Loucy (cell line): Measurements from ENCODE around the gene C1orf53.

Experiments used
- H2AFZ ChIP-seq: fragments of 200-600 bp; sonication (generic); 2 replicates; pipeline ENCODE4 v1.6.0; 2016; ENCODE audit warnings: antibody characterized with exemption, mild to moderate bottlenecking, low read length, moderate library complexity
- H3F3A ChIP-seq: fragments of 200-600 bp; 2 replicates; pipeline ENCODE4 v1.6.0; 2016; ENCODE audit warnings: antibody characterized with exemption, low read depth, mild to moderate bottlenecking
- H3K27me3 ChIP-seq: fragments of 200-600 bp; sonication (generic); 2 replicates; pipeline ENCODE4 v1.6.1; 2014; ENCODE audit warnings: low read length, mild to moderate bottlenecking; ENCODE audit not compliant: insufficient read depth, poor library complexity, severe bottlenecking
- H3K36me3 ChIP-seq: fragments of 200-600 bp; sonication (generic); 2 replicates; pipeline ENCODE4 v1.6.1; 2016; ENCODE audit warnings: low read length; ENCODE audit not compliant: insufficient read depth
- H3K4me1 ChIP-seq: fragments of 200-600 bp; sonication (generic); 2 replicates; pipeline ENCODE4 v1.5.1; 2014; ENCODE audit warnings: low read length, mild to moderate bottlenecking; ENCODE audit not compliant: insufficient read depth, poor library complexity, severe bottlenecking
- H3K4me2 ChIP-seq: fragments of 200-600 bp; sonication (generic); 2 replicates; pipeline ENCODE4 v1.6.0; 2014; ENCODE audit warnings: antibody characterized with exemption, low read length, low read depth, mild to moderate bottlenecking; ENCODE audit not compliant: poor library complexity, severe bottlenecking
- H3K4me3 ChIP-seq: fragments of 200-600 bp; sonication (generic); 2 replicates; pipeline ENCODE4 v1.5.1; 2014; ENCODE audit warnings: low read length, mild to moderate bottlenecking, mixed read lengths; ENCODE audit not compliant: poor library complexity, severe bottlenecking
- H3K79me2 ChIP-seq: fragments of 200-600 bp; sonication (generic); 2 replicates; pipeline ENCODE4 v1.6.1; 2014; ENCODE audit warnings: low read length; ENCODE audit not compliant: insufficient read depth
- H3K9ac ChIP-seq: fragments of 200-600 bp; sonication (generic); 2 replicates; pipeline ENCODE4 v1.6.0; 2014; ENCODE audit warnings: mild to moderate bottlenecking, low read depth, low read length, moderate library complexity; ENCODE audit not compliant: poor library complexity, severe bottlenecking
- H3K9me2 ChIP-seq: fragments of 200-600 bp; sonication (generic); replicated peaks from 2 replicates; pipeline ENCODE4 v1.6.1; 2016; ENCODE audit warnings: low read depth, low read length, mixed read lengths
- H3K9me3 ChIP-seq: fragments of 200-600 bp; sonication (generic); 2 replicates; pipeline ENCODE4 v1.6.1; 2014; ENCODE audit warnings: mild to moderate bottlenecking, antibody characterized with exemption, low read length, low read depth; ENCODE audit not compliant: insufficient read depth
- H4K20me1 ChIP-seq: fragments of 200-600 bp; sonication (generic); 2 replicates; pipeline ENCODE4 v1.6.0; 2014; ENCODE audit warnings: antibody characterized with exemption, low read length, mild to moderate bottlenecking; ENCODE audit not compliant: insufficient read depth, poor library complexity, severe bottlenecking
- EZH2phosphoT487 ChIP-seq: fragments of 200-600 bp; IDR thresholded peaks from 2 replicates; pipeline ENCODE4 v1.6.1; 2018; ENCODE audit warnings: antibody characterized with exemption, mild to moderate bottlenecking, moderate library complexity, borderline replicate concordance
- TF ChIP-seq, protein P1 (sequence below): fragments of 200-600 bp; sonication (generic); conservative IDR thresholded peaks from 2 replicates; pipeline ENCODE4 v1.5.1; 2014; ENCODE audit warnings: mild to moderate bottlenecking, antibody characterized with exemption, low read length

The C1orf53 gene

GRCh38 chr1:197913495-197914276, 11.3 kb downstream of the C1orf53 start:
- no peak overlapping the region for H3K9ac ChIP-seq
- H2AFZ ChIP-seq = no peak overlapping the region
- no peaks in the 10 kb centered on the region for H3K9me2 ChIP-seq
- no peak overlapping the region for H3K4me3 ChIP-seq
- TF ChIP-seq, protein P1, sequence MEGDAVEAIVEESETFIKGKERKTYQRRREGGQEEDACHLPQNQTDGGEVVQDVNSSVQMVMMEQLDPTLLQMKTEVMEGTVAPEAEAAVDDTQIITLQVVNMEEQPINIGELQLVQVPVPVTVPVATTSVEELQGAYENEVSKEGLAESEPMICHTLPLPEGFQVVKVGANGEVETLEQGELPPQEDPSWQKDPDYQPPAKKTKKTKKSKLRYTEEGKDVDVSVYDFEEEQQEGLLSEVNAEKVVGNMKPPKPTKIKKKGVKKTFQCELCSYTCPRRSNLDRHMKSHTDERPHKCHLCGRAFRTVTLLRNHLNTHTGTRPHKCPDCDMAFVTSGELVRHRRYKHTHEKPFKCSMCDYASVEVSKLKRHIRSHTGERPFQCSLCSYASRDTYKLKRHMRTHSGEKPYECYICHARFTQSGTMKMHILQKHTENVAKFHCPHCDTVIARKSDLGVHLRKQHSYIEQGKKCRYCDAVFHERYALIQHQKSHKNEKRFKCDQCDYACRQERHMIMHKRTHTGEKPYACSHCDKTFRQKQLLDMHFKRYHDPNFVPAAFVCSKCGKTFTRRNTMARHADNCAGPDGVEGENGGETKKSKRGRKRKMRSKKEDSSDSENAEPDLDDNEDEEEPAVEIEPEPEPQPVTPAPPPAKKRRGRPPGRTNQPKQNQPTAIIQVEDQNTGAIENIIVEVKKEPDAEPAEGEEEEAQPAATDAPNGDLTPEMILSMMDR = no peak
- TF ChIP-seq EZH2phosphoT487 = no peak
- no peaks in the 10 kb centered on the region for H3F3A ChIP-seq
- peaks cover 15% of the 10 kb centered on the region for H3K4me1 ChIP-seq
- no peaks in the 10 kb centered on the region for H3K79me2 ChIP-seq
- H3K36me3 ChIP-seq = no peaks in the 10 kb centered on the region
- no peaks in the 10 kb centered on the region for H4K20me1 ChIP-seq
- H3K4me2 ChIP-seq = no peak overlapping the region
- H3K9me3 ChIP-seq = no peaks in the 10 kb centered on the region
- no peaks in the 10 kb centered on the region for H3K27me3 ChIP-seq

GRCh38 chr1:197914510-197914909, 12.1 kb downstream of the C1orf53 start:
- H3K4me3 ChIP-seq = no peak overlapping the region
- H3K36me3 ChIP-seq = no peaks in the 10 kb centered on the region
- peak overlapping the region; percentile 97 for H2AFZ ChIP-seq
- H3K4me1 ChIP-seq = peaks cover 12% of the 10 kb centered on the region
- no peaks in the 10 kb centered on the region for H3F3A ChIP-seq
- no peaks in the 10 kb centered on the region for H3K79me2 ChIP-seq
- H3K27me3 ChIP-seq = no peaks in the 10 kb centered on the region
- TF ChIP-seq, protein P1 = no peak
- no peak for TF ChIP-seq EZH2phosphoT487
- H3K9me2 ChIP-seq = no peaks in the 10 kb centered on the region
- H3K9ac ChIP-seq = no peak overlapping the region
- H3K9me3 ChIP-seq = no peaks in the 10 kb centered on the region
- H4K20me1 ChIP-seq = no peaks in the 10 kb centered on the region
- H3K4me2 ChIP-seq = no peak overlapping the region

DNA sequence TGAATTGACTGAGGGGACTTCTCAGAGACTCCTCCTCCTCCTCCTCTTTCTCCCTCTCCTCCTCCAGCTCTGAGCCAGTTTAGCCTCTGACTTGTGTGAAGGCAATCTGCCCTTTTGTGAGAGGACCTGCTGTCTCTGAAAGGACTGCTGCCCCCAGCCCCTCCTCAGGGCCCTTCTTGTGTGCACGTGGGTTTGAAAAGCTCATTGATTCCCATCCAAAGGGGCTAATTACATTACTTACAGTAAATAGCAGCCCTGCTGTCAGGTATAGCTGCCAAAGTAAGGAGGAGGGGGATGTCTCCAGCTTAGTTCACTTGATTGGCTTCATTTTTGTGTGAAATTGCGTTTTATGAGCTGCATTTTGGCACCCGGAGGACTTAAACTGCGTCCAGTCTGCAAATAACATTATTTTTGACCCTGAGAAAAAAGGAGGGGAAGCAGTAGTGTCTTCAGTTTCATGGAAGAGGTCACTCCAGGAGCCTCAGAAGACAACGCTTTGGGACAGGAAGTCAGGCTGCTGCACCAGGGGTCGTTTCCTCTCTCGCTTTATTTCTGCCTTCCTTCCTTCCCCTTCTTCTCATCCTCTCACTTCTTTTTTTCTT, 12.9 kb downstream of the C1orf53 start:
- TF ChIP-seq, protein P1 = no peak
- TF ChIP-seq EZH2phosphoT487 = no peak
- H3K36me3 ChIP-seq = no peaks in the 10 kb centered on the region
- peak overlapping the region; percentile 67 for H3K4me3 ChIP-seq
- no peaks in the 10 kb centered on the region for H3K9me2 ChIP-seq
- no peak overlapping the region for H3K9ac ChIP-seq
- no peaks in the 10 kb centered on the region for H3K79me2 ChIP-seq
- H3K9me3 ChIP-seq = no peaks in the 10 kb centered on the region
- H3K27me3 ChIP-seq = no peaks in the 10 kb centered on the region
- H2AFZ ChIP-seq = peak overlapping the region; percentile 97
- H3K4me1 ChIP-seq = peaks cover 12% of the 10 kb centered on the region
- H3F3A ChIP-seq = no peaks in the 10 kb centered on the region
- H4K20me1 ChIP-seq = no peaks in the 10 kb centered on the region
- H3K4me2 ChIP-seq = peak overlapping the region; percentile 55
